OCI-LY7 (cell line): ENCODE data around the gene SEMA7A.
"Not testable (repeated sequence)": the region's sequence is repeated elsewhere in the genome, so short reads cannot be mapped to it uniquely, and the experiment has no call there.

Experiments
- EZH2phosphoT487 ChIP-seq: fragments of 200-600 bp; sonication (generic); IDR thresholded peaks from 2 replicates; pipeline ENCODE4 v1.6.1; 2018; ENCODE audit warnings: low read depth, borderline replicate concordance, mild to moderate bottlenecking, mixed run types, antibody characterized with exemption, low read length, moderate library complexity, mixed read lengths
- TF ChIP-seq, protein P1 (sequence below): fragments of 200-600 bp; sonication (generic); conservative IDR thresholded peaks from 2 replicates; pipeline ENCODE4 v1.5.1; 2014; ENCODE audit warnings: mild to moderate bottlenecking, antibody characterized with exemption, low read length, moderate library complexity, mixed read lengths

- TF ChIP-seq EZH2phosphoT487 = not testable (repeated sequence)
- TF ChIP-seq, protein P1, sequence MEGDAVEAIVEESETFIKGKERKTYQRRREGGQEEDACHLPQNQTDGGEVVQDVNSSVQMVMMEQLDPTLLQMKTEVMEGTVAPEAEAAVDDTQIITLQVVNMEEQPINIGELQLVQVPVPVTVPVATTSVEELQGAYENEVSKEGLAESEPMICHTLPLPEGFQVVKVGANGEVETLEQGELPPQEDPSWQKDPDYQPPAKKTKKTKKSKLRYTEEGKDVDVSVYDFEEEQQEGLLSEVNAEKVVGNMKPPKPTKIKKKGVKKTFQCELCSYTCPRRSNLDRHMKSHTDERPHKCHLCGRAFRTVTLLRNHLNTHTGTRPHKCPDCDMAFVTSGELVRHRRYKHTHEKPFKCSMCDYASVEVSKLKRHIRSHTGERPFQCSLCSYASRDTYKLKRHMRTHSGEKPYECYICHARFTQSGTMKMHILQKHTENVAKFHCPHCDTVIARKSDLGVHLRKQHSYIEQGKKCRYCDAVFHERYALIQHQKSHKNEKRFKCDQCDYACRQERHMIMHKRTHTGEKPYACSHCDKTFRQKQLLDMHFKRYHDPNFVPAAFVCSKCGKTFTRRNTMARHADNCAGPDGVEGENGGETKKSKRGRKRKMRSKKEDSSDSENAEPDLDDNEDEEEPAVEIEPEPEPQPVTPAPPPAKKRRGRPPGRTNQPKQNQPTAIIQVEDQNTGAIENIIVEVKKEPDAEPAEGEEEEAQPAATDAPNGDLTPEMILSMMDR = not testable (repeated sequence)
Measured at GRCh38 chr15:74480364-74480763, 46.6 kb upstream of the SEMA7A start.
